H9 (cell line): ENCODE measurements around the gene MTG1. TPM values are rescaled to one million over a fixed set of nuclear protein-coding genes. Genes with fewer than 3 reads are reported as not detected.

Experiments
- DNase-seq: peaks from one replicate; pipeline ENCODE4 v3.0.0-alpha.2; 2017
- H2AFZ ChIP-seq: one replicate; pipeline ENCODE4 v1.6.1; 2013; ENCODE audit warnings: mild to moderate bottlenecking, low read length, control low read depth, moderate library complexity
- H2AK5ac ChIP-seq: 2 replicates; pipeline ENCODE4 v1.6.1; 2013; ENCODE audit warnings: low read length, control low read depth, mixed read lengths; ENCODE audit not compliant: insufficient read length
- H2BK120ac ChIP-seq: one replicate; pipeline ENCODE4 v1.6.1; 2013; ENCODE audit warnings: low read depth, mild to moderate bottlenecking, low read length, control low read depth, inconsistent platforms; ENCODE audit not compliant: poor library complexity, severe bottlenecking
- H2BK12ac ChIP-seq: 2 replicates; pipeline ENCODE4 v1.6.1; 2013; ENCODE audit warnings: low read length, control low read depth, mixed read lengths, low read depth; ENCODE audit not compliant: insufficient read length
- H2BK15ac ChIP-seq: 2 replicates; pipeline ENCODE4 v1.6.1; 2013; ENCODE audit warnings: low read depth, low read length, control low read depth
- H2BK20ac ChIP-seq: one replicate; pipeline ENCODE4 v1.6.1; 2013; ENCODE audit warnings: low read depth, mild to moderate bottlenecking, low read length, control low read depth, inconsistent platforms; ENCODE audit not compliant: poor library complexity, severe bottlenecking
- H2BK5ac ChIP-seq: 2 replicates; pipeline ENCODE4 v1.6.1; 2013; ENCODE audit warnings: low read length, control low read depth, mixed read lengths; ENCODE audit not compliant: insufficient read length
- H3K14ac ChIP-seq: 2 replicates; pipeline ENCODE4 v1.6.1; 2013; ENCODE audit warnings: low read length, control low read depth; ENCODE audit not compliant: insufficient read depth
- H3K18ac ChIP-seq: 2 replicates; pipeline ENCODE4 v1.6.1; 2013; ENCODE audit warnings: low read depth, mild to moderate bottlenecking, mixed read lengths, low read length, control low read depth; ENCODE audit not compliant: insufficient read length
- H3K23ac ChIP-seq: 2 replicates; pipeline ENCODE4 v1.6.1; 2013; ENCODE audit warnings: low read length, control low read depth, mixed read lengths, low read depth; ENCODE audit not compliant: insufficient read length
- H3K23me2 ChIP-seq: 2 replicates; pipeline ENCODE4 v1.6.1; 2013; ENCODE audit warnings: low read depth, mild to moderate bottlenecking, mixed read lengths, low read length, control low read depth; ENCODE audit not compliant: insufficient read length, poor library complexity, severe bottlenecking
- H3K27ac ChIP-seq: 2 replicates; pipeline ENCODE4 v1.5.1; 2013; ENCODE audit warnings: low read length, control low read depth, mixed read lengths, low read depth; ENCODE audit not compliant: insufficient read length
- H3K27me3 ChIP-seq: 2 replicates; pipeline ENCODE4 v1.6.1; 2013; ENCODE audit warnings: low read length, control low read depth, inconsistent platforms; ENCODE audit not compliant: insufficient read depth
- H3K4ac ChIP-seq: 2 replicates; pipeline ENCODE4 v1.6.1; 2013; ENCODE audit warnings: low read depth, mild to moderate bottlenecking, control low read depth, inconsistent platforms, low read length, moderate library complexity
- H3K4me1 ChIP-seq: 2 replicates; pipeline ENCODE4 v1.6.1; 2013; ENCODE audit warnings: low read length, control low read depth, inconsistent platforms; ENCODE audit not compliant: insufficient read depth
- H3K4me2 ChIP-seq: 2 replicates; pipeline ENCODE4 v1.6.1; 2013; ENCODE audit warnings: low read length, control low read depth, mixed read lengths; ENCODE audit not compliant: insufficient read length, insufficient read depth
- H3K56ac ChIP-seq: 2 replicates; pipeline ENCODE4 v1.6.1; 2013; ENCODE audit warnings: low read depth, mild to moderate bottlenecking, mixed read lengths, low read length, control low read depth; ENCODE audit not compliant: insufficient read length
- H3K79me1 ChIP-seq: 2 replicates; pipeline ENCODE4 v1.6.1; 2013; ENCODE audit warnings: low read depth, mild to moderate bottlenecking, moderate library complexity, low read length, control low read depth, inconsistent platforms; ENCODE audit not compliant: insufficient read depth, poor library complexity, severe bottlenecking
- H3K79me2 ChIP-seq: 2 replicates; pipeline ENCODE4 v1.6.1; 2013; ENCODE audit warnings: low read length, control low read depth, inconsistent platforms; ENCODE audit not compliant: insufficient read depth
- H3K9ac ChIP-seq: 2 replicates; pipeline ENCODE4 v1.6.1; 2013; ENCODE audit warnings: low read length, control low read depth, mixed read lengths; ENCODE audit not compliant: insufficient read length; ENCODE audit errors: extremely low read depth
- H3K9me3 ChIP-seq: one replicate; pipeline ENCODE4 v1.6.1; 2013; ENCODE audit warnings: low read depth, low read length, inconsistent platforms; ENCODE audit not compliant: control insufficient read depth
- H3T11ph ChIP-seq: one replicate; pipeline ENCODE4 v1.6.1; 2013; ENCODE audit warnings: mild to moderate bottlenecking, low read length, control low read depth, inconsistent platforms
- H4K20me1 ChIP-seq: one replicate; pipeline ENCODE4 v1.6.1; 2013; ENCODE audit not compliant: control insufficient read depth, insufficient read length, insufficient read depth
- H4K5ac ChIP-seq: 2 replicates; pipeline ENCODE4 v1.6.1; 2013; ENCODE audit warnings: low read depth, mild to moderate bottlenecking, mixed read lengths, low read length, control low read depth; ENCODE audit not compliant: insufficient read length
- H4K8ac ChIP-seq: replicated peaks from 2 replicates; pipeline ENCODE4 v1.6.1; 2013; ENCODE audit warnings: low read length, control low read depth, mixed read lengths, low read depth; ENCODE audit not compliant: insufficient read length
- H4K91ac ChIP-seq: 2 replicates; pipeline ENCODE4 v1.6.1; 2013; ENCODE audit warnings: low read depth, mild to moderate bottlenecking, moderate library complexity, mixed read lengths, low read length, control low read depth; ENCODE audit not compliant: insufficient read length
- H3K27ac Mint-ChIP-seq, 3 experiments: 2 replicates in 2 of 3; 3 replicates in 1 of 3; pipeline ENCODE4 v1.8.0; 2020 to 2021; ENCODE audit warnings: mixed read lengths in 3 of 3, mild to moderate bottlenecking in 1 of 3, moderate library complexity in 1 of 3
- H3K27me3 Mint-ChIP-seq: 2 replicates; pipeline ENCODE4 v1.8.0; 2021; ENCODE audit warnings: low read depth, mild to moderate bottlenecking, moderate library complexity, mixed read lengths
- H3K36me3 Mint-ChIP-seq, 3 experiments: 2 replicates in 2 of 3; 3 replicates in 1 of 3; pipeline ENCODE4 v1.8.0; 2020 to 2021; ENCODE audit warnings: low read depth in 3 of 3, mixed read lengths in 3 of 3; ENCODE audit not compliant: insufficient read depth in 1 of 3
- H3K4me1 Mint-ChIP-seq, 2 experiments: 2 replicates each; pipeline ENCODE4 v1.8.0; 2020; ENCODE audit warnings: mixed read lengths in 2 of 2
- H3K4me3 Mint-ChIP-seq, 2 experiments: 2 replicates in 1 of 2; 3 replicates in 1 of 2; pipeline ENCODE4 v1.8.0; 2020 to 2021; ENCODE audit warnings: mild to moderate bottlenecking in 2 of 2, mixed read lengths in 2 of 2, moderate library complexity in 1 of 2
- H3K9me3 Mint-ChIP-seq, 2 experiments: 2 replicates in 1 of 2; 3 replicates in 1 of 2; pipeline ENCODE4 v1.8.0; 2020; ENCODE audit warnings: mild to moderate bottlenecking in 2 of 2, mixed read lengths in 2 of 2, moderate library complexity in 1 of 2
- CTCF ChIP-seq: fragments of 200-600 bp; sonication (generic); conservative IDR thresholded peaks from 3 replicates; pipeline ENCODE4 v1.8.0; 2021; ENCODE audit warnings: antibody characterized with exemption, mild to moderate bottlenecking
- WGBS: extraction: QIAGEN DNeasy Blood & Tissue Kit; methylation state at CpG from one replicate; pipeline ENCODE4 v1.1.7; 2013; ENCODE audit warnings: missing lambda C conversion rate, low lambda C conversion rate, mixed read lengths; ENCODE audit not compliant: insufficient read length; ENCODE audit errors: extremely low coverage; 5-methylcytosine and 5-hydroxymethylcytosine counted together
- total RNA-seq: library from RNA; stranded (reverse); gene quantifications from 2 replicates; pipeline ENCODE4 v1.2.1, GENCODE V29; 2021

The MTG1 gene
- total RNA-seq, 1 experiment from 2014 or later, result 65.3 TPM

GRCh38 chr10:133381036-133381435, 12.9 kb upstream of the MTG1 start:
- Histone ChIP-seq H2BK120ac (no peak overlapping the region), H3K9ac (no peak overlapping the region), H4K91ac (no peak overlapping the region), H2BK20ac (no peak overlapping the region), H3T11ph (no peak overlapping the region), H3K18ac (no peak overlapping the region), H2BK15ac (no peak overlapping the region), H3K4me2 (no peak overlapping the region), H4K5ac (no peak overlapping the region), H3K27ac (no peak overlapping the region), H2AFZ (no peak overlapping the region), H3K4me1 (no peaks in the 10 kb centered on the region), H2BK5ac (no peak overlapping the region), H3K79me1 (no peaks in the 10 kb centered on the region), H3K14ac (no peak overlapping the region), H3K56ac (no peak overlapping the region), H2AK5ac (no peak overlapping the region), H3K27me3 (peaks cover 18% of the 10 kb centered on the region), H2BK12ac (no peak overlapping the region), H4K20me1 (no peaks in the 10 kb centered on the region), H3K23me2 (peaks cover 8% of the 10 kb centered on the region), H3K9me3 (no peaks in the 10 kb centered on the region), H3K4ac (no peak overlapping the region), H3K79me2 (no peaks in the 10 kb centered on the region), H3K23ac (no peak overlapping the region), H4K8ac (no peak overlapping the region)
- H3K4me1 Mint-ChIP-seq, result no peaks in the 10 kb centered on the region
- TF ChIP-seq CTCF, result no peak
- DNase-seq, result no peak
- H3K27ac Mint-ChIP-seq, result peak overlapping the region in 1 of 3 experiments; percentile 31; a peak in 1 of 7 replicates
- no peak overlapping the region; a peak in 1 of 5 replicates for H3K4me3 Mint-ChIP-seq
- H3K27me3 Mint-ChIP-seq, result peaks cover 34% of the 10 kb centered on the region
- H3K9me3 Mint-ChIP-seq, result peaks cover 0 to 3% of the 10 kb centered on the region in 2 experiments; a peak in 2 of 5 replicates
- H3K36me3 Mint-ChIP-seq, result peaks cover 1 to 5% (median 3%) of the 10 kb centered on the region in 3 experiments; a peak in 1 of 7 replicates
- WGBS, result no CpG with 5 or more reads among the region's 8 CpGs
